ENCODE data around the gene HPCAL4.
A peak's percentile ranks its signal among the peaks of the same experiment; 100 is the strongest.

HPCAL4 gene

DNA sequence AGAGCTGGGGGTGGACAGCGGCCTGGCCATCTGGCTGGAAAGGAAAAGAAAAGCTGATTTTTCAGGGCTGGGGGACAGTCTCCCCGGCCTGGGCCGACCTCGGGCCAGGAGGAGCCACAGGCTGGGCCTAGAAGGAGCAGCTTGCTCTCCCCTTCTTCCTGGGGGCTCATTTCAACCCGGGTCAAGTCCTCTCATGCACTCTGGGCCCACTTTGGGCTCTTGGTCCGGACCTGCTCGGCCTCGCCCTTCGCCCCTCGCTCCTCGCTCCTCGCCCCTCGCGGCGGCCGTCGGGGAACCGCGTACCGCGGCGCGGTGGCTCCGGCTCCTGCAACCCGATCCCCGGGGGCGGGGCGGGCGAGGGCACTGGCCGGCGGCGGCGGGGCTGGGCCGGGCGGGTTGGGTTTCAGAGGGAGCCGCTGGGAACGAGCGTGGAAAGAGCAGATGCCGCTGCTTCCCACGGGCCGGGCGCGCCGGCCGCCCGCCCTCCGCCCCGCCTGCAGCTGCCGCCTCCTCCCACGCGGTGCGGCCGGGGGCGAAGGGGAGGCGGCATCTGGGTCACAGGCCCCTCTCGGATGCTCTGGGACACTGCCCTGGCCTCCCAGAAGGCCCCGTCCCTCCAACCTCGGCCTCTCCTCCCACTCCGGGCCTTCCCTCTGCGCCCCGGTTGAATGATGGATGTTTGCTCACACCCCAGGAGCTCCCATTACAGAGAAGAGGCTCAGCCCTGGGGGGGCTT lies 58.4 kb downstream of the HPCAL4 start:
- Histone ChIP-seq H3K27ac (ENCODE audit: low read length) (no peak overlapping the region), H3K9ac (ENCODE audit: low read depth, low read length) (no peak overlapping the region), H3K9me3 (ENCODE audit: insufficient read depth, low read depth, low read length) (no peaks in the 10 kb centered on the region), H3K27me3 (ENCODE audit: insufficient read depth, low read length) (peaks cover 88% of the 10 kb centered on the region), H3K4me1 (ENCODE audit: insufficient read depth, low read length) (peaks cover 7% of the 10 kb centered on the region; the same call in 1 of the 2 replicates), H3K4me3 (ENCODE audit: low read length) (peak overlapping the region; percentile 54; the same call in 1 of the 2 replicates), H3K36me3 (ENCODE audit: insufficient read depth, low read depth, low read length) (no peaks in the 10 kb centered on the region)

- Histone ChIP-seq H3K9ac (ENCODE audit: low read depth, low read length) (no peak overlapping the region), H3K4me1 (ENCODE audit: insufficient read depth, low read length) (peaks cover 7% of the 10 kb centered on the region; the same call in 1 of the 2 replicates), H3K27me3 (ENCODE audit: insufficient read depth, low read length) (peaks cover 88% of the 10 kb centered on the region), H3K36me3 (ENCODE audit: insufficient read depth, low read depth, low read length) (no peaks in the 10 kb centered on the region), H3K9me3 (ENCODE audit: insufficient read depth, low read depth, low read length) (no peaks in the 10 kb centered on the region), H3K27ac (ENCODE audit: low read length) (no peak overlapping the region), H3K4me3 (ENCODE audit: low read length) (peak overlapping the region; percentile 35; the same call in 1 of the 2 replicates)
Measured at GRCh38 chr1:39632323-39632681, 58.9 kb downstream of the HPCAL4 start.

GRCh38 chr1:39631361-39632322 lies 59.6 kb downstream of the HPCAL4 start:
- Histone ChIP-seq H3K9me3 (ENCODE audit: insufficient read depth, low read depth, low read length) (no peaks in the 10 kb centered on the region), H3K9ac (ENCODE audit: low read depth, low read length) (no peak overlapping the region), H3K4me1 (ENCODE audit: insufficient read depth, low read length) (peaks cover 7% of the 10 kb centered on the region; the same call in 1 of the 2 replicates), H3K27ac (ENCODE audit: low read length) (no peak overlapping the region), H3K36me3 (ENCODE audit: insufficient read depth, low read depth, low read length) (no peaks in the 10 kb centered on the region), H3K4me3 (ENCODE audit: low read length) (no peak overlapping the region), H3K27me3 (ENCODE audit: insufficient read depth, low read length) (peaks cover 88% of the 10 kb centered on the region)

- H3K27ac ChIP-seq (ENCODE audit: low read length), result no peak overlapping the region
- H3K9ac ChIP-seq (ENCODE audit: low read depth, low read length), result no peak overlapping the region
- peaks cover 90% of the 10 kb centered on the region for H3K27me3 ChIP-seq (ENCODE audit: insufficient read depth, low read length)
- no peak overlapping the region for H3K4me3 ChIP-seq (ENCODE audit: low read length)
- no peaks in the 10 kb centered on the region for H3K4me1 ChIP-seq (ENCODE audit: insufficient read depth, low read length)
- no peaks in the 10 kb centered on the region for H3K36me3 ChIP-seq (ENCODE audit: insufficient read depth, low read depth, low read length)
- no peaks in the 10 kb centered on the region for H3K9me3 ChIP-seq (ENCODE audit: insufficient read depth, low read depth, low read length)
Measured at GRCh38 chr1:39628807-39629350, 62.4 kb downstream of the HPCAL4 start.

Measured in iPS-20b (cell line).